HG03108 (cell line): ENCODE measurements around the gene CHKB.
"Not testable (repeated sequence)": the region's sequence is repeated elsewhere in the genome, so short reads cannot be mapped to it uniquely, and the experiment has no call there.

ENCODE experiments used
- ATAC-seq: cut with Tn5 transposase; IDR thresholded peaks from one replicate; pipeline ENCODE4 v1.9.1; 2021; ENCODE audit warnings: moderate library complexity; ENCODE audit not compliant: unreplicated experiment

Gene CHKB

DNA sequence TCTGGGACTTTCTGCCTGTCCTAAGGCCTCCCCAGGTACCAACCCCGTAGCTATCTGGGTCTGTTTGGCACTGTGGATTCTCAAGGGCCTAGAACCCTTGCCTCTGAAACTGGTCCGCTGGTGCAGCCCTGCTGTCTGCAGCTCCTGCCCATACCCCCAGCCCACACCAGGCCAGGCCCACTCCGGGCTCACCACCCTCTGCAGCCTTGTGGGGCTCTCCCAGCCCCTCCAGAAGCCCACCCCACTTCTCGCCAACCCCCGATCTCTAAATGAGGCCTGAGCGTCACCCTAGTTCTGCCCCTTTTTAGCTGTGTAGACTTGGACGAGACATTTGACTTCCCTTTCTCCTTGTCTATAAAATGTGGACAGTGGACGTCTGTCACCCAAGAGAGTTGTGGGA lies 32.3 kb downstream of the CHKB start:
- no peak for ATAC-seq

DNA sequence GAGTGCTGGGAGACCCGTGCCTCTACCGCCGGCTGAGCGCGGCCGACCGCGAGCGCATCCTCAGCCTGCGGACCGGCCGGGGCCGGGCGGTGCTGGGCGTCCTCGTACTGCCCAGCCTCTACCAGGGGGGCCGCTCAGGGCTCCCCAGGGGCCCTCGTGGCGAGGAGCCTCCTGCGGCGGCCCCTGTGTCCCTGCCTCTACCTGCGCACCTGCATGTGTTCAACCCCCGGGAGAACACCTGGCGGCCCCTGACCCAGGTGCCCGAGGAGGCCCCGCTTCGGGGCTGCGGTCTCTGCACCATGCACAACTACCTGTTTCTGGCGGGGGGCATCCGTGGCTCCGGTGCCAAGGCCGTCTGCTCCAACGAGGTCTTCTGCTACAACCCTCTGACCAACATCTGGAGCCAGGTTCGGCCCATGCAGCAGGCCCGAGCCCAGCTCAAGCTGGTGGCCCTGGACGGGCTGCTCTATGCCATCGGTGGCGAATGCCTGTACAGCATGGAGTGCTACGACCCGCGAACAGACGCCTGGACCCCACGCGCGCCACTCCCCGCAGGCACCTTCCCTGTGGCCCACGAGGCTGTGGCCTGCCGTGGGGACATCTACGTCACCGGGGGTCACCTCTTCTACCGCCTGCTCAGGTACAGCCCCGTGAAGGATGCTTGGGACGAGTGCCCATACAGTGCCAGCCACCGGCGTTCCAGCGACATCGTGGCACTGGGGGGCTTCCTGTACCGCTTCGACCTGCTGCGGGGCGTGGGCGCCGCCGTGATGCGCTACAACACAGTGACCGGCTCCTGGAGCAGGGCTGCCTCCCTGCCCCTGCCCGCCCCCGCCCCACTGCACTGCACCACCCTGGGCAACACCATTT lies 33.5 kb downstream of the CHKB start:
- ATAC-seq, result no peak

DNA sequence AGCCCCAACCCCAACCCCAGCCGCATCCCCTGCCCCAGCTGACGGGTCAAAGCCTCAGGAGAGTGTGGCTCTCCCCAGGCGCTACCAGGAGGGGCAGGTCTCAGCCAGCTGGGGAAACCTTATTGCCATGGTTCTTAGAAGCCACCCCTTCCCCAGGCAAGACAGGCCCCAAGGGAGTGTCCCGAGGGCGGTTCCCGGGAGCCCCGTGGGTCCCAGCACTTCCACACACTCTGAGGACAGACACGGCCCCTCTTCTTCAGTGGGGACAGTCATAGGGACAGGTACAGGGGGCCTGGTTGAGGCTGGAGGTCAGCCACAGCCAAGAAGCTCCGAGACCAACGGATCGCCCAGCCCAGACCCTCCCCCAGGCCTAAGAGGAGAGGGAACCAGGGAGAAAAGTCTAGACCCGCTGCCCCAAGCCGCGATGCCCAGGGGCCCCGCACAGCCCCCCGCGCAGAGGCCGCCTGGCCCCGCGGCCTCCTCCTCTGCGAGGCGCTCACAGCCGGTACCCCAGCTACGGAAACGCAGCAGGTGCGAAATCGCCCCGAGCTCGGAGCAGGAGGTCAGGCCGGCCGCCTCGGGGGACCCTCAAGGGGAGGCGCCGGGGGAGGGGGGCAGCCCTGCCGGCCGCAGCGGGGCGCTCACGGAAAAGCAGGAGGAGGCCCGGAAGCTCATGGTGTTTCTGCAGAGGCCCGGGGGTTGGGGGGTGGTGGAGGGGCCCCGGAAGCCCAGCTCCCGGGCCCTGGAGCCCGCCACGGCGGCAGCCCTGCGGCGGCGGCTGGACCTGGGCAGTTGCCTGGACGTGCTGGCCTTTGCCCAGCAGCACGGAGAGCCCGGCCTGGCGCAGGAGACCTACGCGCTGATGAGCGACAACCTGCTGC lies 34.4 kb downstream of the CHKB start:
- ATAC-seq, result no peak

DNA sequence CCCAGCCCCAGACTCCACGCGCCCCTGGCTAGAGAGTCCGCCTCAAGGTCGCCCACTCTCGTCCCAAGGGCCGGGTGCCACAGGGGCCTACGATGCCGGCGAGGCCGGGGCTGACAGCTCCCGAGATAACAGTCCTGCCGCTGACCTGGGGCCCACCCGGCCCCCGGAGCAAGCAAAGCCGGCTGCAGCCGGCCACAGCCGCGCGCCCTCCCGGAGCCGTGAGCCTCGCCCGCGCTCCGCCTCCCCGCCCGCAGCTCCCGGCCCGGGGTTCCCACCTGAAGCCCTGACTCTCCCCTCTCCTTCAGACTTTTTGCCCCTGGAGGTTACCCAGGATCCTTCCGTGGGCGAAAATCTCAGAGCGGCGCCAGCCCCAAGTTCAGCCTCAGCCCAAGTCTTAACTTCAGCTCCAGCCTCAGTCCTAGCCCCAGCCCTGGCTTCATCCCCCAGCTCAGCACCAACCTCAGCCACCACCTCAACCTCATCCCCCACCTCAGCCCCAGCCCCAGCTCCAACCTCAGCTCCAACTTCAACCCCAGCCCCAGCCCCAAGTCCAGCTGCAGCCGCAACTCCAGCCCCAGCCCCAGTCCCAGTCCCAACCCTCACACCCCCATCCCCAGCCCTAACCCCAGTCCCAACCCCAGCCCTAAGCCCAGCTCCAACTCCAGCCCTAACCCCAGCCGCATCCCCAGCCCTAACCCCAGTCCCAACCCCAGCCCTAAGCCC lies 35.2 kb downstream of the CHKB start:
- no peak for ATAC-seq

DNA sequence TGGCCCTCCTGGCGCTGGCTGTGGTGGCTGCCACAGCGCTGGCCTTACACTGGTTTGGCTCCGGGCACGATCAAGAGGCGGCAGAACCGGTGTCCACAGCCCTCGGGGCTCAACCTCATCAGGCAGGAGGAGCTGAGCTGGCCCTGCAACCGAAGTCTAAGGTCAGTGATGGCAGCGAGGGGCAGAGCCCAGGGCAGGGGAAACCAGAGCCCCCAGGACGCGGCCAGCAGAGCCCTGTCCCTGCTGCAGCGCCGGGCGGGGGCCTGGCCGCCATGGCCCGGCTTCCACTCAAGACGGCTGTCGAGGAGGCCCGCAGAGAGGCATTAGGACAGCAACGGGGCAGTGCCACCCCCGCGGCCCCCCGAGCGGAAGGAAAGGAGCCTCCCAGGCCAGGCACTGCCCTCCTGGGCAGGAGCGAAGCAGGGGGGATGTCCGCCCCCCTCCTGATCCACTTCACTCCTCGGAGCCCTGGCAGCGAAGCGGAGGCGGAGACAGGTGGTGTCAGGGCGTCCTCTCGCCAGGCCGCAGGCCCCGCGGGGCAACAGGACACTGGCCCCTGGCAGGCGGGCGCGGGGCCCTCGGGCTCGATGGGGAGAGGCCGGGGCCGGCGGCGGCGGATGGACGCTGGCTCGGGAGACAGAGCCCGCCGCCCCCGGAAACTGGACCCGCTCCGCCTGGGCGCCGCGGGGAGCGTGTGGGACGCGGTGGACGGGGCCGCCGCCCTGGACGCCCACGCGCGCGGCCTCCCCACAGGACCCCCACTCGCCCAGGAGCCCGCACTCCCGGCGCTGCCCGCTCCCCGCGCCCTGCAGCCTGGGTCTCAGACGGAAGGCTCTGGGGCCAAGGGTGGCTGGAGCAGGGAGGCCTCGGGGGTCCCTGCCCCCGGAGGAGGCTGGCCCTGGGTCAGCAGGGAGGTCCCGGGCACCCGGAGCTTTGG lies 36.1 kb downstream of the CHKB start:
- ATAC-seq, result no peak

DNA sequence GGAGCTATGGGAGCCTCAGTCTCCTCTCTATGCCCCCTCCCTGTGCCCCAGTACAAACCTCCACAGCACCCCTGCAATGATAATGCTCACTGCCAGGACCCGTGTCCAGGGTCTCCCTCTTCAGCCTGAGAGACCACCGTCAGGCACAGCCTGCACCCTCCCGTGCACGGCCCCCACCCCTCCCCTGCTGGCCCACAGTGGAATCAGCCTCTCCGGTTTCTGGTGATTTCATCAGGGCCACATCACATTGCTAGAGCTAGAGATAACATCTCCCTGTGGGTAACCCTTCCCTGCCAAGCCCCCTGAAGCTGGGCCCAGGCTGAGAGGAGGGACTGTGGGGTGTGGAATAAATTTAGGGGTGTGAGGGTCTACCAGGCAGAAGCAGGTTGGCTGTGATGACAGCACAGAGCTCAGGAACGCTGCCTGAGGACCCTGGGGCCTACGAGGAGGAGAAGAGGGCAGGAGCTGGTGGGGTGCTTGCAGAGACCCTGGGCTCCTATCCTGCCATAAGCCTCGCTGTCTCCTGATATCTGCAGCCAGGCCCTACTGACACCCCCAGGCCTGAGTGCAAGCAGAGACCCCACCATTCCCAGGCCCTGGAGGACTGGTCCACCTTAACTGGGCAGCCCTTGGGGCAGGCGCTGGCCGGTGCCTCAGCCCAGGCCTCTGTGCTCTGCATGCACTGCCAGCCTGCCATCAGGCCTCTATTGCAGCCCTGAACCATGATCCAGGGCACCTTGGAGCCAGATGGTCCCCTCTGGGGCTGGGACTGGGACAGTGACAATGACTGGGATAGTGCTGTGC lies 36.9 kb downstream of the CHKB start, which contains the start of gene KLHDC7B:
Gene KLHDC7B, plus strand, starts transcription at position 378 of the 804 bp plus-strand sequence. Its CDS starts 345 bp downstream, at position 723.
- ATAC-seq, result no peak

DNA sequence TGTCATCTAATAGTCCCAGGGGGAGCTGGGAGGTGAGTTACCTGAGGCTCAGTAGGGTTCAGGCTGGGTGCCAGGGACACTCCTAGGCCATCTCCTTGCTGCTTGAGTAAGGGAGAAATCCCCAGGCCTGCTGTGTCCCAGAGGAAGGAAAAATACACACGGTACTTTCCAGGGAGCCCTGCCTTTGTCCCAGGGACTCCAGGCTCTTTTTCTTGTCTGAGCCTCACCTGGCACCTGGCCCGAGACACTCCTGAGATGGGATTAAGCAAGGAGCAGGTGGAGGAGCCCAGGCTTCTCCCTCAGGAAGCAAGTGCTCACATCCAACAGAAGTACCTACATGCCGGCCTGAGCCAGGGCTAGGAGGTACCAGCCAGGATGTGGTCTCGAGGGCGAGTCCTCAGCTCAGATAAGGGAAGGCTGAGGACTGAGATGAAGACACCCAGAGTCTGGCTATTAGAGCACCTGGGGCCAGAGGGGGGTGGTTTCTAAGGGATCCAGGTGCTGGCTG lies 37.8 kb downstream of the CHKB start:
- ATAC-seq, result no peak

DNA sequence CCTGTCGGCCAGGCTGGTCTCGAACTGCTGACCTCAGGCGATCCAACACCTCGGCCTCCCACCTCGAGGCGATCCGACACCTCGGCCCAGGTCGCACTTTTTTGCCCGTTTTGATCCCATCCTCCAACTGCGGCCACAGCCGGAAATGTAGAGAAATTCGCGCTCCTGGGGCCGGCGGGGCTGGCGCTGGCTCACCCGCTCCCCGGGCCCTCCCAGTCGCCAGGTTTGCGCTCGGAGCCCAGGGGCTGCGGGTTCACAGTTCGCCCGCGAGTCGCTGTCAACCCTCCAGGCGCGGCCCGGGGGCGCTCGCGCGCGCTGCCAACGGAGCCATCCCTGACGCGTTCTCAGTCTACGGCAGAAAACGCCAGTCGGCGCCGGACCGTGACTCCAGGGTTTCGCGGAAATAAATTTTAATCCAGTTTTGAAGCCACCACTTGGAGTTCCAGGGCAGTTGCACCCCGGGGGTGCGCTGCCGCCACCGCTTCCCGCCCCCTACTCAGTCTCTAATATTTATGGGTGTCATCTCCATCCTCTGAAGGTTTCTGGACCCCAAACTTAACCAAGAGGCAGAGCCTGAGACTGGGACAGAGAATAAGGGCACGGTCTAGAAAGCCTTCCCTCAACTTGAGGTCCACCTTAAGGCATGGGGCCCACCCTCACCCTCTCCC lies 38.4 kb downstream of the CHKB start:
- ATAC-seq, result no peak

DNA sequence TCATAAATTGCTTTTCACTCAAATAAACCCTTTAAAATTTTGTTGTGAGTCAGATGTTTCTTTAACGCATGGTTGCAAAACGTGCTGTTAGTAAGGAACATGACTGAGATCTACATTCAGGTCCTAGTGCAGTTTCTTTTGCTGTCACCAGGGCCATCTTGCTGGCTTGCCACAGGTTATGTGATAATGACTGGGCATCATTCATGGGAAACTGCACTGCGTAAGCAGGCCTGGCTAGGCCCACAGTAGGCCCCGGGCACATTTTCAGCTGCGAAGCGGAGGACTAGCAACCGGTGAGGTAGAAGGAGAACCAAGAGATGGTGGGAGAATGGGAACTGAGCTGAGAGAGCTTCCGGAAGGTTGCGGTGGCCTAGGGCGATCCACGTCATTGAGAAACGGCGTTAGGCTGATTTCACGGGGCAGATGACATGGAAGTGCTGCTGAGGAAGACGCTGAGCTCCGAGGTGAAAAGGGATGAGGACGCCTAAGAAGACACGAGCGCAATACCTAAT lies 40.2 kb downstream of the CHKB start:
- ATAC-seq, result no peak

DNA sequence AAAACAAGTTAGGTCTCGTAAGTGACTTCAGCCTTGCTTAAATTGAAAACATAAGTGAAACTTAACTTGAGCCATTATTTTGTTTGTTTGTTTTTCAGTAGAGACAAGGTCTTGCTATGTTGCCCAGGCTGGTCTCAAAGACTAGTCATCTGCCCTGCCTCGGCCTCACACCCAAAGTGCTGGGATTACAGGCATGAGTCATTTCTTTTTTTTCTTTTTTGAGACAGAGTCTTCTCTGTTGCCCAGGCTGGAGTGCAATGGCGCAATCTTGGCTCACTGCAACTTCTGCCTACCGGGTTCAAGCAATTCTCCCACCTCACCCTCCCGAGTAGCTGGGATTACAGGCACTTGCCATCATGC lies 41.0 kb downstream of the CHKB start:
- not testable (repeated sequence) for ATAC-seq

DNA sequence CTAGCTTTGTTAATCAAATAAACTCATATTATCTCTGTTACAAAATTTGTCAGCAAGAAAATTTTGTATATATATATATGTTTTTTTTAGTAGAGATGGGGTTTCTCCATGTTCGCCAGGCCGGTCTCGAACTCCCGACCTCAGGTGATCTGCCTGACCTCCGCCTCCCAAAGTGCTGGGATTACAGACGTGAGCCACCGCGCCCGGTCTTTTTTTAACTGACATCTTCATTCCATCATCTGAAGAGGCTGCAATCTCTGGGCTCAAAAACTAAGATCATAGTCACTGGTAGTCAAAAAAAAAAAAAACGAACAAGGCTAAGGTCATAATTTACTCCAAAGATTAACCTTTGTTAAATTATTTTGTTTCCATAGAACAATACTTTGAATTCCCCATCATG lies 42.3 kb downstream of the CHKB start:
- ATAC-seq, result no peak

DNA sequence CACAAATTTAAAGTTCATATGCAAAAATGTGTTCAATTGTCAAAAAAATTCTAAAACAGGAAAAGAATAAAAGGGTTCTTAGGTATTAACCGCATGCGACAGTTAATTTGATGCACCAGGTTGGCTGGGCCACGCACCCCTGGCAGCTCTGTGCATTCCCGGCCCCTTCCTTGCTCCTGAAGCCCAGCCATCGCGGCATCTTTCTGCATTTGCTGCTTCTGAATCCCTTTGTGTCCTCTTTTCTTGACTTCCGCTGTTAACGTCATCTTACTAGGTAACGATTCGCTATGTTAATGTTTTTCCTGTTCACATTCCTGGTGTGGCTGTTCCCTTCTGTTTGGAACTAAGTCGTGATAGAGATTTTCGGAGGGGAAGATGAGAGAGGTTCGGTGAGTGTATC lies 44.9 kb downstream of the CHKB start:
- ATAC-seq, result no peak

DNA sequence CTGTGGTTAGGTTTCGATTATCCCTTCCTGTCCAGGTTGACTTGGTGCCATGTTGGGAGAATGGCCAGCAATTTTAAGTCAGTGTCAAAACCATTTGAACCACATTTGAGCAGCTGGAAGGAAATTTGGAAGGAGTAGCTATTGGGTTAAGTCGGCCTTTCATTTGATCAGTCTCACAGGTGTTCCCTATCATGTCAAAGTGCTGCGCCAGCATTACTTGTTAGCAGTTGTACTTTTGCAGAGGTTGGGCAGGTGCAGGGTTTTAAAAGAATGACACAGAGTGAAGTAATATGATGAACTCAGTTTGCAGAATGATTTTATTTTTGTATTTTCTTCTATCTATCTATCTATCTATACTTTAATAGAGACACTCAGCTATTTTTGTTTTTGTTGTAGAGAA lies 46.4 kb downstream of the CHKB start:
- ATAC-seq, result no peak

DNA sequence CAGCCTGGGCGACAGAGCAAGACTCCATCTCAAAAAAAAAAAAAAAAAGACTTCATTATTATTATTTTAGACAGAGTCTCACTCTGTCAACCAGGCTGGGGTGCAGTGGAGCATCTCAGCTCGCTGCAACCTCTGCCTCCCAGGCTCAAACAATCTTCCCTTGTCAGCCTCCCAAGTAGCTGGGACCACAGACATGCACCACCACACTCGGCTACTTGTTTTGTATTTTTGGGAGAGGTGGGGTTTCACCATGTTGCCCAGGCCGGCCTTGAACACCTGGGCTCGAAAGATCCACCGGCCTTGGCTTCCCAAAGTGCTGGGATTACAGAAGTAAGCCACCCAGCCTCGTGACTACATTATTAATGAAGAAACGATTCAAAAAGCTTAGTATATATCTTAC lies 47.5 kb downstream of the CHKB start:
- no peak for ATAC-seq

DNA sequence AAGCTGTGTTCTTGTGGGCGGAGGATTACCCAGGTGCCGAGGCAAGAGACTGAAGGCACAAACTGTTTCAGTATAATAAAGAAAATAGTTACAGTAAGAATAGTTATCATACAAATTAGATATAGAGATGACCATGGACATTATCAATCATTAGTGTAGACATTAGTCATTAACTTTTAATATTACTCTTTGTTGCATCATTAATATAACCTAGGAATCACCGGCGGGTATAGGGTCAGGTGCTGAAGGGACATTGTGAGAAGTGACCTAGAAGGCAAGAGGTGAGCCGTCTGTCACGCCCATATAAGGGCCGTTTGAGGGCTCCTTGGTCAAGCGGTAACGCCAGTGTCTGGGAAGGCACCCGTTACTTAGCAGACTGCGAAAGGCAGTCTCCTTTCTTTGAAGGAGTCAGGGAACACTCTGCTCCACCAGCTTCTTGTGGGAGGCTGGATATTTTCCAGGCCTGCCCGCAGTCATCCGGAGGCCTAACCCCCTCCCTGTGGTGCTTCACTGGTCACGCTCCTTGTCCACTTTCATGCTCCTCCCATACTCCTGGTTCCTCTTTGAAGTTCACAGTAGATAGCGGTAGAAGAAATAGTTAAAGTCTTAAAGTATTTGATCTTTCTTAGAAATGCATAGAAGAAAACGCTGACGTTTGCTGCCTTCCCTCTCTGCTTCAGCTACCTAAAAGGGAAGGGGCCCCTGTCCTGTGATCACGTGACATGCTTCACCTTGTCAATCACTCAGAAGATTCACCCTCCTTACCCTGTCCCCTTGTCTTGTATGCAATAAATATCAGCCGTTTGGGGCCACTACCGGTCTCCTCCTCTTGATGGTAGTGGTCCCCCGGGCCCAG lies 48.6 kb downstream of the CHKB start:
- ATAC-seq, result not testable (repeated sequence)

DNA sequence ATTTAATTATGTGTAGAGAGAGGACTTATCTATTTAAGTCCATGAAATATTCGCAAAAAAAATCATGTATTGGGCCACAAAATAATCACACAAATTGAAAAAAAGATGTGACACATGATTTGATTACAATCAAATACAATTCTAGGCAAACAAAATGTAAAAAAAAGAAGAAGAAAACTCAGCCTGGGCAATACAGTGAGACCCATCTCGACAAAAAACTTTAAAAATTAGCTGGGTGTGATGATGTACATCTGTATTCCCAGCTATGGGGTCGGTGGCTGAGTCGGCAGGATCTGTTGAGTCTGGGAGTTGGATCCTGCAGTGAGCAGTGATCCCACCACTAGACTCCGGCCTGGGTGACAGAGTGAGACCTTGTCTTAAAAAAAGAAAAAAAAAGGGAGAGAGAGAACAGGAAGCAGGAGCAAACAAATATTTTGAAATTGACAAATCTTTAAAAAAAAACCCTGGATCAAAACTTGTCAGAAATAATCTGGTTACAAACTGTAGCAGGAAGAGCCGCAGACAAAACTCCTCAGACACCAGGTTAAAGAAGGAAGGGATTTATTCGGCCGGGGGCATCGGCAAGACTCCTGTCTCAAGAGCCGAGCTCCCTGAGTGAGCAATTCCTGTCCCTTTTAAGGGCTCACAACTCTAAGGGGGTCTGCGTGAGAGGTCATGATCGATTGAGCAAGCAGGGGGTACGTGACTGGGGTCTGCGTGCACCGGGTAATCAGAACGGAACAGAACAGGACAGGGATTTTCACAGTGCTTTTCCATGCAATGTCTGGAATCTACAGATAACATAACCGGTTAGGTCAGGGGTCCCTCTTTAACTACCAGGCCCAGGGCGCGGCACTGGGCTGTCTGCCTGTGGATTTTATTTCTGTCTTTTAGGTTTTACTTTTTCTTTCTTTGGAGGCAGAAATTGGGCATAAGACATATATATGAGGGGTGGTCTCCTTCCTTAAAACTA lies 49.5 kb downstream of the CHKB start:
- ATAC-seq, result no peak
